H9 (cell line): ENCODE results near the gene ELF5. TPM values are rescaled to one million over a fixed set of nuclear protein-coding genes. Genes with fewer than 3 reads are reported as not detected.

Source experiments
- DNase-seq: peaks from one replicate; pipeline ENCODE4 v3.0.0-alpha.2; 2017
- H2AFZ ChIP-seq: one replicate; pipeline ENCODE4 v1.6.1; 2013; ENCODE audit warnings: mild to moderate bottlenecking, low read length, control low read depth, moderate library complexity
- H2AK5ac ChIP-seq: 2 replicates; pipeline ENCODE4 v1.6.1; 2013; ENCODE audit warnings: low read length, control low read depth, mixed read lengths; ENCODE audit not compliant: insufficient read length
- H2BK120ac ChIP-seq: one replicate; pipeline ENCODE4 v1.6.1; 2013; ENCODE audit warnings: low read depth, mild to moderate bottlenecking, low read length, control low read depth, inconsistent platforms; ENCODE audit not compliant: poor library complexity, severe bottlenecking
- H2BK12ac ChIP-seq: 2 replicates; pipeline ENCODE4 v1.6.1; 2013; ENCODE audit warnings: low read length, control low read depth, mixed read lengths, low read depth; ENCODE audit not compliant: insufficient read length
- H2BK15ac ChIP-seq: 2 replicates; pipeline ENCODE4 v1.6.1; 2013; ENCODE audit warnings: low read depth, low read length, control low read depth
- H2BK20ac ChIP-seq: one replicate; pipeline ENCODE4 v1.6.1; 2013; ENCODE audit warnings: low read depth, mild to moderate bottlenecking, low read length, control low read depth, inconsistent platforms; ENCODE audit not compliant: poor library complexity, severe bottlenecking
- H2BK5ac ChIP-seq: 2 replicates; pipeline ENCODE4 v1.6.1; 2013; ENCODE audit warnings: low read length, control low read depth, mixed read lengths; ENCODE audit not compliant: insufficient read length
- H3K14ac ChIP-seq: 2 replicates; pipeline ENCODE4 v1.6.1; 2013; ENCODE audit warnings: low read length, control low read depth; ENCODE audit not compliant: insufficient read depth
- H3K18ac ChIP-seq: 2 replicates; pipeline ENCODE4 v1.6.1; 2013; ENCODE audit warnings: low read depth, mild to moderate bottlenecking, mixed read lengths, low read length, control low read depth; ENCODE audit not compliant: insufficient read length
- H3K23ac ChIP-seq: 2 replicates; pipeline ENCODE4 v1.6.1; 2013; ENCODE audit warnings: low read length, control low read depth, mixed read lengths, low read depth; ENCODE audit not compliant: insufficient read length
- H3K23me2 ChIP-seq: 2 replicates; pipeline ENCODE4 v1.6.1; 2013; ENCODE audit warnings: low read depth, mild to moderate bottlenecking, mixed read lengths, low read length, control low read depth; ENCODE audit not compliant: insufficient read length, poor library complexity, severe bottlenecking
- H3K27ac ChIP-seq: 2 replicates; pipeline ENCODE4 v1.5.1; 2013; ENCODE audit warnings: low read length, control low read depth, mixed read lengths, low read depth; ENCODE audit not compliant: insufficient read length
- H3K27me3 ChIP-seq: 2 replicates; pipeline ENCODE4 v1.6.1; 2013; ENCODE audit warnings: low read length, control low read depth, inconsistent platforms; ENCODE audit not compliant: insufficient read depth
- H3K4ac ChIP-seq: 2 replicates; pipeline ENCODE4 v1.6.1; 2013; ENCODE audit warnings: low read depth, mild to moderate bottlenecking, control low read depth, inconsistent platforms, low read length, moderate library complexity
- H3K4me1 ChIP-seq: 2 replicates; pipeline ENCODE4 v1.6.1; 2013; ENCODE audit warnings: low read length, control low read depth, inconsistent platforms; ENCODE audit not compliant: insufficient read depth
- H3K4me2 ChIP-seq: 2 replicates; pipeline ENCODE4 v1.6.1; 2013; ENCODE audit warnings: low read length, control low read depth, mixed read lengths; ENCODE audit not compliant: insufficient read length, insufficient read depth
- H3K56ac ChIP-seq: 2 replicates; pipeline ENCODE4 v1.6.1; 2013; ENCODE audit warnings: low read depth, mild to moderate bottlenecking, mixed read lengths, low read length, control low read depth; ENCODE audit not compliant: insufficient read length
- H3K79me1 ChIP-seq: 2 replicates; pipeline ENCODE4 v1.6.1; 2013; ENCODE audit warnings: low read depth, mild to moderate bottlenecking, moderate library complexity, low read length, control low read depth, inconsistent platforms; ENCODE audit not compliant: insufficient read depth, poor library complexity, severe bottlenecking
- H3K79me2 ChIP-seq: 2 replicates; pipeline ENCODE4 v1.6.1; 2013; ENCODE audit warnings: low read length, control low read depth, inconsistent platforms; ENCODE audit not compliant: insufficient read depth
- H3K9ac ChIP-seq: 2 replicates; pipeline ENCODE4 v1.6.1; 2013; ENCODE audit warnings: low read length, control low read depth, mixed read lengths; ENCODE audit not compliant: insufficient read length; ENCODE audit errors: extremely low read depth
- H3K9me3 ChIP-seq: one replicate; pipeline ENCODE4 v1.6.1; 2013; ENCODE audit warnings: low read depth, low read length, inconsistent platforms; ENCODE audit not compliant: control insufficient read depth
- H3T11ph ChIP-seq: one replicate; pipeline ENCODE4 v1.6.1; 2013; ENCODE audit warnings: mild to moderate bottlenecking, low read length, control low read depth, inconsistent platforms
- H4K20me1 ChIP-seq: one replicate; pipeline ENCODE4 v1.6.1; 2013; ENCODE audit not compliant: control insufficient read depth, insufficient read length, insufficient read depth
- H4K5ac ChIP-seq: 2 replicates; pipeline ENCODE4 v1.6.1; 2013; ENCODE audit warnings: low read depth, mild to moderate bottlenecking, mixed read lengths, low read length, control low read depth; ENCODE audit not compliant: insufficient read length
- H4K8ac ChIP-seq: replicated peaks from 2 replicates; pipeline ENCODE4 v1.6.1; 2013; ENCODE audit warnings: low read length, control low read depth, mixed read lengths, low read depth; ENCODE audit not compliant: insufficient read length
- H4K91ac ChIP-seq: 2 replicates; pipeline ENCODE4 v1.6.1; 2013; ENCODE audit warnings: low read depth, mild to moderate bottlenecking, moderate library complexity, mixed read lengths, low read length, control low read depth; ENCODE audit not compliant: insufficient read length
- H3K27ac Mint-ChIP-seq, 3 experiments: 2 replicates in 2 of 3; 3 replicates in 1 of 3; pipeline ENCODE4 v1.8.0; 2020 to 2021; ENCODE audit warnings: mixed read lengths in 3 of 3, mild to moderate bottlenecking in 1 of 3, moderate library complexity in 1 of 3
- H3K27me3 Mint-ChIP-seq: 2 replicates; pipeline ENCODE4 v1.8.0; 2021; ENCODE audit warnings: low read depth, mild to moderate bottlenecking, moderate library complexity, mixed read lengths
- H3K36me3 Mint-ChIP-seq, 3 experiments: 2 replicates in 2 of 3; 3 replicates in 1 of 3; pipeline ENCODE4 v1.8.0; 2020 to 2021; ENCODE audit warnings: low read depth in 3 of 3, mixed read lengths in 3 of 3; ENCODE audit not compliant: insufficient read depth in 1 of 3
- H3K4me1 Mint-ChIP-seq, 2 experiments: 2 replicates each; pipeline ENCODE4 v1.8.0; 2020; ENCODE audit warnings: mixed read lengths in 2 of 2
- H3K4me3 Mint-ChIP-seq, 2 experiments: 2 replicates in 1 of 2; 3 replicates in 1 of 2; pipeline ENCODE4 v1.8.0; 2020 to 2021; ENCODE audit warnings: mild to moderate bottlenecking in 2 of 2, mixed read lengths in 2 of 2, moderate library complexity in 1 of 2
- H3K9me3 Mint-ChIP-seq, 2 experiments: 2 replicates in 1 of 2; 3 replicates in 1 of 2; pipeline ENCODE4 v1.8.0; 2020; ENCODE audit warnings: mild to moderate bottlenecking in 2 of 2, mixed read lengths in 2 of 2, moderate library complexity in 1 of 2
- WGBS: extraction: QIAGEN DNeasy Blood & Tissue Kit; methylation state at CpG from one replicate; pipeline ENCODE4 v1.1.7; 2013; ENCODE audit warnings: missing lambda C conversion rate, low lambda C conversion rate, mixed read lengths; ENCODE audit not compliant: insufficient read length; ENCODE audit errors: extremely low coverage; 5-methylcytosine and 5-hydroxymethylcytosine counted together
- total RNA-seq: library from RNA; stranded (reverse); gene quantifications from 2 replicates; pipeline ENCODE4 v1.2.1, GENCODE V29; 2021
- TF ChIP-seq, protein P1 (sequence below): fragments of 200-600 bp; sonication (generic); conservative IDR thresholded peaks from 3 replicates; pipeline ENCODE4 v1.8.0; 2021; ENCODE audit warnings: antibody characterized with exemption, mild to moderate bottlenecking

ELF5 gene
- total RNA-seq, 1 experiment from 2014 or later, result not detected

DNA sequence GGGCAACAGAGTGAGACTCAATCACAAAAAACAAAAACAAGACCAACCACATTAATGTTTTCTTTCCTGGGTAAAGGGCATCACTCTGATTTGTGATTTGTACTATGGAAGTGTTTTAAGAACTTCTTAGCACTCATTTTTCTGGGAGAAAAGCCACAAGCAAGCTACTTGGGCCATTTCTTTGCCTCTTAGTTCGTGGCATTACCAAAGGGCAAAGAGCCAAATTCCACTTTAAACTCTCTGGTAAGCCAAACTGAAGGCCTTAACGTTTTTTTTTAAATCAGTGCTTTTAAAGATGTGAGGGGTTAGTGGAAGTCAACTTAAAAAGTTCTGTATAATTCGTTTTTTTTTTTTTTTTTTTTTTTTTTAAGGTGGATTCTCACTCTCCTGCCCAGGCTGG, 37.9 kb downstream of the ELF5 start:
- Histone ChIP-seq H3K18ac (no peak overlapping the region), H4K5ac (no peak overlapping the region), H4K8ac (no peak overlapping the region), H2BK5ac (no peak overlapping the region), H2BK15ac (no peak overlapping the region), H3K56ac (no peak overlapping the region), H2AFZ (no peak overlapping the region), H2BK12ac (no peak overlapping the region), H4K20me1 (no peaks in the 10 kb centered on the region), H2BK120ac (no peak overlapping the region), H2AK5ac (no peak overlapping the region), H3K4ac (no peak overlapping the region), H3K9ac (no peak overlapping the region), H3K23ac (no peak overlapping the region), H3K4me2 (no peak overlapping the region), H3K27ac (no peak overlapping the region), H3K79me1 (no peaks in the 10 kb centered on the region), H3T11ph (no peak overlapping the region), H2BK20ac (no peak overlapping the region), H3K4me1 (no peaks in the 10 kb centered on the region), H4K91ac (no peak overlapping the region), H3K9me3 (no peaks in the 10 kb centered on the region), H3K79me2 (no peaks in the 10 kb centered on the region), H3K23me2 (no peaks in the 10 kb centered on the region), H3K27me3 (no peaks in the 10 kb centered on the region), H3K14ac (no peak overlapping the region)
- Mint-ChIP-seq H3K27ac (no peak overlapping the region), H3K4me1 (peaks cover 0 to 6% of the 10 kb centered on the region in 2 experiments; a peak in 2 of 4 replicates), H3K4me3 (no peak overlapping the region; a peak in 1 of 5 replicates), H3K36me3 (peaks cover 0 to 28% (median 0%) of the 10 kb centered on the region in 3 experiments; a peak in 2 of 7 replicates), H3K9me3 (no peaks in the 10 kb centered on the region), H3K27me3 (peaks cover 2% of the 10 kb centered on the region)
- WGBS, result no CpG with 5 or more reads among the region's 3 CpGs
- DNase-seq, result no peak
- TF ChIP-seq, protein P1, sequence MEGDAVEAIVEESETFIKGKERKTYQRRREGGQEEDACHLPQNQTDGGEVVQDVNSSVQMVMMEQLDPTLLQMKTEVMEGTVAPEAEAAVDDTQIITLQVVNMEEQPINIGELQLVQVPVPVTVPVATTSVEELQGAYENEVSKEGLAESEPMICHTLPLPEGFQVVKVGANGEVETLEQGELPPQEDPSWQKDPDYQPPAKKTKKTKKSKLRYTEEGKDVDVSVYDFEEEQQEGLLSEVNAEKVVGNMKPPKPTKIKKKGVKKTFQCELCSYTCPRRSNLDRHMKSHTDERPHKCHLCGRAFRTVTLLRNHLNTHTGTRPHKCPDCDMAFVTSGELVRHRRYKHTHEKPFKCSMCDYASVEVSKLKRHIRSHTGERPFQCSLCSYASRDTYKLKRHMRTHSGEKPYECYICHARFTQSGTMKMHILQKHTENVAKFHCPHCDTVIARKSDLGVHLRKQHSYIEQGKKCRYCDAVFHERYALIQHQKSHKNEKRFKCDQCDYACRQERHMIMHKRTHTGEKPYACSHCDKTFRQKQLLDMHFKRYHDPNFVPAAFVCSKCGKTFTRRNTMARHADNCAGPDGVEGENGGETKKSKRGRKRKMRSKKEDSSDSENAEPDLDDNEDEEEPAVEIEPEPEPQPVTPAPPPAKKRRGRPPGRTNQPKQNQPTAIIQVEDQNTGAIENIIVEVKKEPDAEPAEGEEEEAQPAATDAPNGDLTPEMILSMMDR, result no peak
